Measurements from ENCODE around the gene FIS1. TPM values are rescaled to one million over a fixed set of nuclear protein-coding genes. Genes with fewer than 3 reads are reported as not detected.

FIS1 gene
- total RNA-seq, 2 experiments from 2014 or later, result 81.2 to 82.3 TPM

- TF ChIP-seq CTCF (IDR thresholded peaks at IDR 0.05), result no peak
- H3K27ac Mint-ChIP-seq, result no peak overlapping the region
- DNase-seq (no peak), ATAC-seq (ENCODE audit: poor library complexity) (no peak)
- H3K27me3 Mint-ChIP-seq, result no peaks in the 10 kb centered on the region
- intact Hi-C loops (cut with DNase I, micrococcal nuclease), result no loop called here
- no peak overlapping the region for H3K4me3 Mint-ChIP-seq
- Histone ChIP-seq H3K9me3 (ENCODE audit: control insufficient read depth in 1 of 2, insufficient read depth in 1 of 2, low read length in 2 of 2) (no peaks in the 10 kb centered on the region), H3K27ac (ENCODE audit: low read depth in 1 of 2, low read length in 2 of 2) (no peak overlapping the region), H3K4me3 (ENCODE audit: low read length) (no peak overlapping the region), H3K4me1 (ENCODE audit: insufficient read depth, low read length) (peaks cover 3% of the 10 kb centered on the region), H3K27me3 (ENCODE audit: control insufficient read depth in 1 of 2, insufficient read depth in 2 of 2, low read length in 2 of 2) (no peaks in the 10 kb centered on the region), H3K36me3 (ENCODE audit: insufficient read depth, low read length) (peaks cover 48% of the 10 kb centered on the region)
- no peaks in the 10 kb centered on the region for H3K9me3 Mint-ChIP-seq
- peaks cover 19% of the 10 kb centered on the region for H3K36me3 Mint-ChIP-seq (ENCODE audit: low read depth)
- ChIA-PET POLR2A (interaction anchor here (1.2 kb wide), 1 partner anchor 18 kb away, joined by 4 read pairs; the partner anchor contains the start of genes PLOD3 and ZNHIT1), CTCF (no interaction called here)
- peaks cover 4% of the 10 kb centered on the region for H3K4me1 Mint-ChIP-seq (ENCODE audit: low read depth)
These were observed 8.5 kb downstream of the FIS1 start for GRCh38 chr7:101236292-101236835.

GRCh38 chr7:101235522-101235921, 9.4 kb downstream of the FIS1 start:
- H3K4me3 Mint-ChIP-seq, result no peak overlapping the region

GRCh38 chr7:101235050-101235449, 9.8 kb downstream of the FIS1 start:
- no peaks in the 10 kb centered on the region for H3K9me3 ChIP-seq (ENCODE audit: control insufficient read depth in 1 of 2, insufficient read depth in 1 of 2, low read length in 2 of 2)
- CTCF ChIA-PET, result interaction anchor here (1.1 to 2.0 kb wide), 3 partner anchors 9 to 48 kb away, joined by 3 to 7 read pairs (median 5); partner anchors contain the start of gene PLOD3
- no peaks in the 10 kb centered on the region for H3K27me3 Mint-ChIP-seq
- POLR2A ChIA-PET, result interaction anchor here (0.9 to 1.5 kb wide), 2 partner anchors 9 to 18 kb away, joined by 3 to 5 read pairs; partner anchors contain the start of gene PLOD3
- no peak overlapping the region for H3K4me3 Mint-ChIP-seq
- no peaks in the 10 kb centered on the region for H3K27me3 ChIP-seq (ENCODE audit: control insufficient read depth in 1 of 2, insufficient read depth in 2 of 2, low read length in 2 of 2)
- H3K27ac ChIP-seq (ENCODE audit: low read depth in 1 of 2, low read length in 2 of 2), result no peak overlapping the region
- intact Hi-C loops (cut with DNase I, micrococcal nuclease), result no loop called here
- H3K4me3 ChIP-seq (ENCODE audit: low read length), result no peak overlapping the region
- H3K9me3 Mint-ChIP-seq, result no peaks in the 10 kb centered on the region
- peaks cover 5% of the 10 kb centered on the region for H3K4me1 Mint-ChIP-seq (ENCODE audit: low read depth)
- peaks cover 37% of the 10 kb centered on the region for H3K36me3 ChIP-seq (ENCODE audit: insufficient read depth, low read length)
- ATAC-seq (ENCODE audit: poor library complexity), result no peak
- H3K36me3 Mint-ChIP-seq (ENCODE audit: low read depth), result peaks cover 16% of the 10 kb centered on the region
- DNase-seq, result no peak
- no peak for TF ChIP-seq CTCF (IDR thresholded peaks at IDR 0.05)
- H3K27ac Mint-ChIP-seq, result no peak overlapping the region
- peaks cover 3% of the 10 kb centered on the region for H3K4me1 ChIP-seq (ENCODE audit: insufficient read depth, low read length)

More at GRCh38 chr7:101235522-101235921, 9.4 kb downstream of the FIS1 start:
- H3K9me3 Mint-ChIP-seq, result no peaks in the 10 kb centered on the region
- no peaks in the 10 kb centered on the region for H3K27me3 Mint-ChIP-seq
- DNase-seq, result no peak
- Histone ChIP-seq H3K4me1 (ENCODE audit: insufficient read depth, low read length) (peaks cover 3% of the 10 kb centered on the region), H3K27ac (ENCODE audit: low read depth in 1 of 2, low read length in 2 of 2) (no peak overlapping the region), H3K9me3 (ENCODE audit: control insufficient read depth in 1 of 2, insufficient read depth in 1 of 2, low read length in 2 of 2) (no peaks in the 10 kb centered on the region), H3K27me3 (ENCODE audit: control insufficient read depth in 1 of 2, insufficient read depth in 2 of 2, low read length in 2 of 2) (no peaks in the 10 kb centered on the region), H3K36me3 (ENCODE audit: insufficient read depth, low read length) (peaks cover 41% of the 10 kb centered on the region), H3K4me3 (ENCODE audit: low read length) (no peak overlapping the region)
- ATAC-seq (ENCODE audit: poor library complexity), result no peak
- H3K4me1 Mint-ChIP-seq (ENCODE audit: low read depth), result peaks cover 4% of the 10 kb centered on the region
- H3K36me3 Mint-ChIP-seq (ENCODE audit: low read depth), result peaks cover 18% of the 10 kb centered on the region
- CTCF ChIA-PET, result interaction anchor here (1.1 to 2.0 kb wide), 3 partner anchors 8 to 47 kb away, joined by 3 to 7 read pairs (median 5); partner anchors contain the start of gene PLOD3
- no peak for TF ChIP-seq CTCF (IDR thresholded peaks at IDR 0.05)
- POLR2A ChIA-PET, result interaction anchor here (0.9 to 1.5 kb wide), 2 partner anchors 9 to 18 kb away, joined by 3 to 5 read pairs; partner anchors contain the start of gene PLOD3
- intact Hi-C loops (cut with DNase I, micrococcal nuclease), result no loop called here
- H3K27ac Mint-ChIP-seq, result no peak overlapping the region
